HG03575 (cell line): Measurements from ENCODE around the gene ALOX12.
"Not testable (repeated sequence)": the region's sequence is repeated elsewhere in the genome, so short reads cannot be mapped to it uniquely, and the experiment has no call there.

Experiments
- ATAC-seq: cut with Tn5 transposase; IDR thresholded peaks from one replicate; pipeline ENCODE4 v1.9.1; 2021; ENCODE audit not compliant: unreplicated experiment, insufficient number of reproducible peaks, low FRiP score; ENCODE audit errors: extremely low read depth

Gene ALOX12

GRCh38 chr17:7041607-7042500 is 46.0 kb downstream of the ALOX12 start:
- ATAC-seq, result no peak

DNA sequence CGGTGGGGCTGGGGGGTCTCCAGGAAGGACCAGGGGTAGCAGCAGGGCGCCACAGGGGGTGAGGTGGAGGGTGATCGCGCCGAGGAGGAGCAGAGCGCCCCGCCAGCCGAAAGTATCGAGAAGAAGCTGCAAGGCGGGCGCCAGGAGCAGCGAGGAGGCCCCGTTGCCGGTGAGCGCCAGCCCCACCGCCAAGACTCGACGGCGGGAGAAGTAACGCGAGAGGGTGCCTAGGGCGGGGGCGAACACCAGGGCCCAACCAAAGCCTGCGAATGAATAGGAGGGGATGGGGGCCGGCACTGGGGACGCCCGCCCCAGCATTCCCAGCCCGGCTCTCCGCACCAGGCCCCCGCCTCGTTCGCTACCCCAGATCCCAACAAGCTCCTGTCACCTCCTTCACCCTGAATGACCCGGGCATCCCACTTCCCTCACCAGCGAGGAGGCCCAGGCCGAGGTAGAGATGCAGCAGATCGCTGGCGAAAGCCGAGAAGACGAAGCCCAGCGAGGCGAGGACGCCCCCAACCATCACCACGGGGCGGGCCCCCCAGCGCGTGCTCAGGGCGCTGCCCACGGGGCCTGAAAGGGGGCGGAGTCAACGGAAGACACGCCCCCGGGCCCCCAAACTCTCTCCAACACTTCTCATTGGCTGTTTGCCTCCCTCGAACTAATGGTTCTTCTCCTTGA is 46.8 kb downstream of the ALOX12 start:
- ATAC-seq, result no peak

- no peak for ATAC-seq
Observed at GRCh38 chr17:7043182-7043496, 47.3 kb downstream of the ALOX12 start.

DNA sequence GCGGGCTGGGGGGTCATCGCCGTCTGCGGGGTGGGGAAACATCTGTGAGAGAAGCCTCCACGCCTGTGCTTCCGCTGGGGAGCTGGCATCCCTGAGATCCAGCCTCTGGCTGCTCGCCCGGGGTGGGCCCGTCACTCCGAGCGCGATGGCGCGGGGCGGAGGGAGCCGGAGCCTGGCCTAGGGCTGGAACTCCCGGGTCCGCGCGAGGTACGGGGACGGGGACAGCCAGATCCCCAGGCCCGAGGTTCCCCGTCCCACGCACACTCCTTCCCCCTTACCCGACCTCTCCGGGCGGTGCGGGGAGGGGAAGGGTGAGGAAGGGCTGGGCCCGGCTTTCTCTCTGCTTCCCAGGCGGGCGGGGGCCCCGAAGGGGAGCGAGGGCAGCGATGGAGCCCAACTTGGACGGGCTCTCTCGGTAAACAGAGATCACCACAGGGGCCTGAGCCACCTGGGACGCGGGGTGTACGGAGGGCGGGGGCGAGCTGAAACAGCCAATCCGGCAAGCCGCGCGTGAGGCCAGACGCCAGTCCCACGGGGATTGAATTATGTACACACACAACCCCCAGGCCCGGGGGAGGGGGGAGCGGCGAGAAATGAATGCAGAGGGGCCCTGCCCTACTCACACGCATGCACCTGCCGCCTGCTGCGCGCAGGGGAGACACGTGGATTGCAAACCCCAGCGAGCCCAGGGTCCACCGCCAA is 47.8 kb downstream of the ALOX12 start, which contains the start of gene SLC16A11:
Gene SLC16A11 (minus strand): TSS at position 596 of the 702 bp plus-strand sequence. CDS start 579 bp downstream, at position 17.
- ATAC-seq, result no peak

DNA sequence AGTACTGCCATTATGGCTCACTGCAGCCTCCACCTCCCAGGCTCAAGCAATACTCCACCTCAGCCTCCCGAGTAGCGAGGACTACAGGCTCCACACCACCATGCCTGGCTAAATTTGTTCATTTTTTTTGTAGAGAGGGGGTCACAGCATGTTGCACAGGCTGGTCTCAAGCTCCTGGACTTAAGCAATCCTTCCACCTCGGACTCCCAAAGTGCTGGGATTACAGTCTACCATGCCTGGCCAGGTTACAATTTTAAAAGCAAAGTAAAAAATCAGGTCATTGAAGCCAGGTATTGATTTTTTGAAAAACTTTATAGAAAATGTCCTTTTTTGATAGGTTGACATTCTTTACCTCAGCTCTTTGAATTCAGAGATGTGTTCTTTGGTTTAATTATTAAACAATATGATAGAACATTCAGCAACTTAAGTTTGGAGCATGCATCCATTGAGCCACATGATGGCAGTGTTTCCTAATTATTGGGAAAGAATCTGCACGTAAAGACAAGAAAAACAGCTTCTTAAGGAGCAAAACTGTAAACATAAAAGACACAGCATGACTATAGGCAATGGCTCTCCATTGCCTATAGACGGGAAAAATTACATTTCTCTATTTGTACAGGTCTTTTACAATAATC is 49.8 kb downstream of the ALOX12 start:
- no peak for ATAC-seq

- no peak for ATAC-seq
Observed at GRCh38 chr17:7046127-7046724, 50.4 kb downstream of the ALOX12 start.

DNA sequence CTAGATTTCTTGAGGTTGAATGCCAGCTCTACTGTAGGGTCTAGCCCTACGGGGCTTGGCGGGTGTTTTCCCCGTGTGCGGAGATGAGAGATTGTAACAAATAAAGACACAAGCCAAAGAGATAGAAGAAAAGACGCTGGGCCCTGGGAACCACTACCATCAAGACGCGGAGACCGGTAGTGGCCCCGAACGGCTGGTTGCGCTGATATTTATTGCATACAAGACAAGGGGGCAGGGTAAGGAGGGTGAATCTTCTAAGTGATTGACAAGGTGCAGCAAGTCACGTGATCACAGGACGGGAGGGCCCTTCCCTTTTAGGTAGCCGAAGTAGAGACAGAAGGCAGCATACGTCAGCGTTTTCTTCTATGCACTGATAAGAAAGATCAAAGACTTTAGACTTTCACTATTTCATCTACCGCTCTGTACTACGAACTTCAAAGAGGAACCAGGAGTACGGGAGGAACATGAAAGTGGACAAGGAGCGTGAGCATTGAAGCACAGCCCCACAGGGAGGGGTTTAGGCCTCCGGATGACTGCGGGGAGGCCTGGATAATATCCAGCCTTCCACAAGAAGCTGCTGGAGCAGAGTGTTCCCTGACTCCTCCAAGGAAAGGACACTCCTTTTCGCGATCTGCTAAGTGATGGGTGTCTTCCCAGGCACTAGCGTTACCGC is 51.0 kb downstream of the ALOX12 start:
- not testable (repeated sequence) for ATAC-seq

DNA sequence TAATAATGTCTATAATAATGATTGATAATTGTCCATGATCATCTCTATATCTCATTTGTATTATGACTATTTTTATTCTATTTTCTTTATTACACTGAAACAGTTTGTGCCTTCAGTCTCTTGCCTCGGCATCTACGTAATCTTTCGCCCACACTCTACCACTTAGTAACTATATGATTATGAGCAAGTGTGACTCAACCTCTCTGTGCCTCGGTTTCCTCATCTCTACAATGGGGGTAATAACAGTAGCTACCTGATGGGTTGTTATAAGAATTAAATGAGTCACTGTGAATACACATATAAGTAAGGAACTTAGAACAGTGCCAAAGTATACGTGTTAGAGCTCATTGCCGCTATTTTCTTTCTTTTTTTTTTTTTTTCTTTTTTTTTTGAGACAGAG is 51.7 kb downstream of the ALOX12 start:
- ATAC-seq, result no peak

DNA sequence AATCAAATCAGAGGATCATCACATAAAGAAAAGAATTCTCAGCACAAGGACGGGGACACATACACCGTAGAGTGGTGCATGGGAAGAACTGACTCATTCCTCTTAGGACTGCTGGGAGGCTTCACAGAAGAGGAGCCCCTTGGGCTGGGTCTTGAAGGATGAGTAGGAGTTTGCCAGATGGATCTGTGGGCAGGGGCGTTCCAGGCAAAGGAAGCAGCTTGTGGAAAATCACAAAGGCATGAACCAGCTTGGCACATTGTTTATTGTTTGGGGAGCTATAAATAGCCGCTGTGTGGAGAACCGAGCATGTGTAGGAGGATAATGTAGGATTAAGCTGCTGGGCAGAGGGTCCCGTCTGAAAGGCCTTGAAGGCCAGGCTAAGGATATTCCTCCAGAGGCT is 53.1 kb downstream of the ALOX12 start:
- no peak for ATAC-seq

DNA sequence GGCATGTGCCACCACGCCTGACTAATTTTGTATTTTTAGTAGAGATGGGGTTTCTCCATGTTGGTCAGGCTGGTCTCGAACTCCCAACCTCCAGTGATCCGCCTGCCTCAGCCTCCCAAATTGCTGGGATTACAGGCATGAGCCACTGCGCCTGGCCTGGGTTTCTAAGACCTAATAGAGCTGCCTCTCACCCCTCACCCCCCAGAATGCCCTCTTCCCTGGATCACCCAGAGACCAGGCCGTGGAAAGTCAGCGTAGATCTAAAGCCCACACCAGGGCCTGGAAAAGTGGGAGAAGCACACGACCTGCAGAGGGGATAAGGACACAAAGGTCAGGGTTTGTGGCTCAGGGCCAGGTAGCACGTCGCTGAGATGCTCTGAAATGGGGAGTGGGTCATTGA is 54.7 kb downstream of the ALOX12 start:
- ATAC-seq, result not testable (repeated sequence)

GRCh38 chr17:7056386-7056785 is 60.5 kb downstream of the ALOX12 start:
- no peak for ATAC-seq

DNA sequence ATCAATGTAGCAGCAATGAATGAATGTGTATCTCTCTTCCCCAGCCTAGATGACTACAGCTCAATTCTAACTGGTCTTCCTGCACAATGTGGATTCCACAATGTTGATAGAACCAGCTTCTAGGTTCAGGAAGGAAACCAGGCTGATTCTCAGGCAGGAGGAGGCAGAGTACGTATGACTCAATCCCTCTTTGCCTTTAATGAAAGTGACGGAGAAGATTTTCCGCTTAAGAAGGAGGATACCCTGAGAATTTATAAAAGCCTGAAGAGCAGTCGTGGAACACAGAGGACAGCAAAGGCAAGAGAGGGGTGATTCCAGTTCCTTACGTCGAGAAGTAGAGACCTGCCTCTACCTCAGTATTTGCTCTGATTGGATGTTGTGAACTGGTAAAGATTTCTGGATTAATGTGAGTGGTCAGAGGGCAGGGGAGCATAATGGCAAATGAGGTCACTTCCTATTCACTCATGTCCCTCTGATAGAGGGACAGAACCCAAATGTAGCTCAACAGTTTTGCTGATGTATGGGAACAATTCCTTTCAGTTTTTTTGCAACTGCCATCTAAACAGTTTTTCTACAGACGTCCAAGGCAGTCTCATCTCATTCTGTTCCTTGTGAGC is 63.1 kb downstream of the ALOX12 start:
- ATAC-seq, result no peak
